GM23248 (cell line): ENCODE results near the gene TAS1R3. TPM values are rescaled to one million over a fixed set of nuclear protein-coding genes. Genes with fewer than 3 reads are reported as not detected.

ENCODE experiments used
- DNase-seq: peaks from one replicate; pipeline ENCODE4 v3.0.0-alpha.2; 2015
- H2AFZ ChIP-seq: fragments of 200-600 bp; sonication (generic); 2 replicates; pipeline ENCODE4 v1.6.1; 2016; ENCODE audit warnings: antibody characterized with exemption
- H3F3A ChIP-seq: fragments of 200-600 bp; sonication (generic); 2 replicates; pipeline ENCODE4 v1.6.1; 2016; ENCODE audit warnings: mild to moderate bottlenecking, antibody characterized with exemption, mixed run types; ENCODE audit not compliant: insufficient read depth
- H3K27ac ChIP-seq: fragments of 200-600 bp; sonication (generic); 2 replicates; pipeline ENCODE4 v1.5.1; 2016; ENCODE audit warnings: mild to moderate bottlenecking
- H3K27me3 ChIP-seq: fragments of 200-600 bp; sonication (generic); replicated peaks from 2 replicates; pipeline ENCODE4 v1.6.1; 2016; ENCODE audit warnings: mild to moderate bottlenecking; ENCODE audit not compliant: insufficient read depth
- H3K36me3 ChIP-seq: fragments of 200-600 bp; sonication (generic); 2 replicates; pipeline ENCODE4 v1.6.1; 2016; ENCODE audit warnings: low read depth, mild to moderate bottlenecking
- H3K4me1 ChIP-seq: fragments of 200-600 bp; sonication (generic); 2 replicates; pipeline ENCODE4 v1.6.1; 2016; ENCODE audit warnings: mild to moderate bottlenecking; ENCODE audit not compliant: insufficient read depth
- H3K4me2 ChIP-seq: fragments of 200-600 bp; sonication (generic); one replicate; pipeline ENCODE4 v1.6.1; 2016; ENCODE audit warnings: mild to moderate bottlenecking; ENCODE audit not compliant: unreplicated experiment
- H3K4me3 ChIP-seq: fragments of 200-600 bp; sonication (generic); 2 replicates; pipeline ENCODE4 v1.5.1; 2016; ENCODE audit warnings: mild to moderate bottlenecking
- H3K79me2 ChIP-seq: fragments of 200-600 bp; sonication (generic); 2 replicates; pipeline ENCODE4 v1.6.1; 2016; ENCODE audit warnings: mild to moderate bottlenecking; ENCODE audit not compliant: insufficient read depth
- H3K9ac ChIP-seq: fragments of 200-600 bp; sonication (generic); 2 replicates; pipeline ENCODE4 v1.6.1; 2016; ENCODE audit warnings: mild to moderate bottlenecking
- H3K9me2 ChIP-seq: fragments of 200-600 bp; sonication (generic); 2 replicates; pipeline ENCODE4 v1.6.1; 2016; ENCODE audit warnings: mixed run types, mild to moderate bottlenecking, moderate library complexity; ENCODE audit not compliant: insufficient read depth
- H3K9me3 ChIP-seq: fragments of 200-600 bp; sonication (generic); one replicate; pipeline ENCODE4 v1.6.1; 2017; ENCODE audit warnings: low read depth
- H4K20me1 ChIP-seq: fragments of 200-600 bp; sonication (generic); 2 replicates; pipeline ENCODE4 v1.6.0; 2016; ENCODE audit not compliant: insufficient read depth
- EZH2 ChIP-seq: fragments of 200-600 bp; sonication (generic); IDR thresholded peaks from 2 replicates; pipeline ENCODE4 v1.6.1; 2018; ENCODE audit warnings: antibody characterized with exemption, mild to moderate bottlenecking; ENCODE audit not compliant: insufficient read depth, poor library complexity, severe bottlenecking
- EZH2phosphoT487 ChIP-seq: fragments of 200-600 bp; sonication (generic); IDR thresholded peaks from 2 replicates; pipeline ENCODE4 v1.6.1; 2018; ENCODE audit warnings: antibody characterized with exemption, moderate library complexity, mild to moderate bottlenecking, low read depth; ENCODE audit not compliant: insufficient read depth
- WGBS, 2 experiments: methylation state at CpG; one replicate each; pipeline ENCODE4 v1.1.6; 2015 to 2017; ENCODE audit warnings: low lambda C conversion rate in 2 of 2, low coverage in 1 of 2; ENCODE audit errors: missing lambda C conversion rate in 2 of 2; 5-methylcytosine and 5-hydroxymethylcytosine counted together
- in situ Hi-C: fragments of 300-500 bp; cut with MboI; formaldehyde crosslinking; loops from 2 replicates; pipeline ENCODE4 v1.15.0; 2020
- polyA plus RNA-seq: library from polyadenylated mRNA; unstranded; fragments of >200 nt; fragmentation: Nextera tagmentation; extraction: Ambion mirVana; gene quantifications from 2 replicates; pipeline ENCODE4 v1.2.1, GENCODE V29; 2016
- total RNA-seq: library from RNA; depleted of rRNA; stranded (reverse); fragments of >200 nt; shearing (Covaris generic); gene quantifications from 2 replicates; pipeline ENCODE4 v1.2.3, GENCODE V29; 2014

TAS1R3 gene
- total and polyA plus RNA-seq, 2 experiments from 2014 or later: 0.54 TPM; not detected in 1

DNA sequence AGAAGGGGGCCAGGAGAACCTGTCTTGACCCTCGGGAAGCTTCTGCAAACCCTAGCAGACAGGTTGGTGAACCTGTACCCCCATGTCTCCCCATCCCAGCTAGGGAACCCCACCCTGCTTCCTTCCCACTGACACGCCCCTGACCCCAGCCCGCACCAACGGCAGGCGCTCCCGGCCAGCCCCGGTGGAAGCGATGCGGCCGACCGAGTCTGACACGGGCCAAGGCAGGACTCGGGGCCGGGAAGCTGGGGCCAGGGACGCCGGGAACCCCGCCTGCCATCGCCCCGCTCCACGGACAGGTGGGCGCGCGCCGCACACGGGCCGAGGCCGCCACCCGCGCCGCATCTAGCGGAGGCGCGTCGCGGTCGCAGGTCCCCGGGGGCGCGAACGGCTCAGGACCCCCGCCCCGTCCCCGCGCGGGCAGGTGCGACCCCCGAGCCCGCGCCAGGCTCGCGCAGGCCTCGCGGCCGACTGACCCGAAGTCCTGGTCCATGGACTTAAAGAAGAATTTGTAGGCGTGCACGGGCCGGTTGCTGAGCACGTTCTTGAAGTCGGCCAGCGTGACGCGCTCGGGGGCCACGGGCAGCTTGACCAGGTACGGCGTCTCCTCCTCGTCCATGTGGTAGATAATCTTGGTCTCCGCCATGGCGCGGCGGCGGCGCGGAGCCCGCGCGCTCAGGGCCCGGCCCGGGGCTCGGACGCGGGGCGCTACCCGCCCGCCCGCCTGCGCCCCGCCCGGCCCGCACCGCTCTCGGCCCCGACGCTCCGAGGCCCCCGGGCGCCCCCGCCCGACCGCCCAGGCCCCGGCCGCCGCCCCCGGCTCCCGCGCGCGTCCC, 17.6 kb downstream of the TAS1R3 start:
- Histone ChIP-seq H3K36me3 (no peaks in the 10 kb centered on the region), H3K27me3 (no peaks in the 10 kb centered on the region), H3K4me3 (peak overlapping the region; percentile 80), H3F3A (peaks cover 17% of the 10 kb centered on the region), H3K79me2 (peaks cover 75% of the 10 kb centered on the region), H3K9me3 (no peaks in the 10 kb centered on the region), H3K4me2 (peak overlapping the region; percentile 89), H3K27ac (peak overlapping the region; percentile 59), H3K9ac (peak overlapping the region; percentile 85), H3K9me2 (no peaks in the 10 kb centered on the region), H4K20me1 (no peaks in the 10 kb centered on the region), H3K4me1 (peaks cover 36% of the 10 kb centered on the region), H2AFZ (no peak overlapping the region)
- no peak for TF ChIP-seq EZH2phosphoT487
- TF ChIP-seq EZH2: no peak
- peak; percentile 66 for DNase-seq
- in situ Hi-C loops: no loop called here
- WGBS, 2 experiments: 1 to 4% methylated on average over 24 to 42 of the region's 109 CpGs

DNA sequence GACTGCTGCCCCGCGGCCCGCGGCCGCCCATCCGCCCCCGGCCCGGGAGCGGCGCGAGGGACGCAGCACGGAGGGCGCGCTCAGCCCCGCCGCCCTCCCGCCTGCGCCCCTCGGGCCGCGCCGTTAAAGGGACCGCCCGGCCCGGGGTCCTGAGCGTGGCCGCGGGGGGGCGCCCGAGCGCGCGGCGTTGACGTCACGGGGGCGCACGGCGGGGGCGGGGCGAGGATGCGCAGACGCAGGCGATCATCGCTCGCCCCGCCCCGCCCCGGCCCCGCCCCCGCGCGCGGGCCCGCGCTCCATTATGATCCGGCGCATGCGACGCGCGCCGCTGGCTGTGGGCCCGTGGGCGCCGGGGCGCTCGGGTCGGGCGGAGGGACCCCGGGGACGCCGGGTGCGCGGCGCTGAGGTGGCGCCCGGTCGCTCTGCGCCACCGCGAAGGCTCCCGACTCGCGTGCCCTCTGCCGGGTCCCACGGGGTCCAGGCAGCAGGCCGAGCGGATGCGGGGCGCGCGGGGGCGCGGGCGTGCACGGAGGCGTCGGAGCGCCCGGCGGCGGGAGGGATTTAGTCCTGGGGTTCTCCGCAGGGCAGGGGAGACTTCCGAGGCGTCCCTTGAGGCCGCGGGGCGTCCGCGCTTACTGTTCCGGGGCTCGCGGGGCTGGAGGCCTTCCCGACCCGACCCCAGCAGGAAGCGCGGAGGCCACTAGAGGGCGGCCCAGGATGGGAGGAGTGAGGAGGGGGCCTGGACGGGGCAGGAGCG, 18.4 kb downstream of the TAS1R3 start, which contains the start of gene DVL1:
Gene DVL1 (minus strand): TSS at position 163 of the 757 bp plus-strand sequence. CDS start 353 bp downstream, outside the sequence.
- Histone ChIP-seq H2AFZ (no peak within 1 kb of the TSS), H3K79me2 (peaks cover 75% of the 10 kb centered on the region), H3K4me1 (peaks cover 34% of the 10 kb centered on the region), H3K9ac (peak within 1 kb of the TSS; percentile 85), H3K9me3 (no peaks in the 10 kb centered on the region), H3K4me3 (peak within 1 kb of the TSS; percentile 80), H3F3A (peaks cover 23% of the 10 kb centered on the region), H3K4me2 (peak within 1 kb of the TSS; percentile 89), H3K27ac (peak within 1 kb of the TSS; percentile 59), H3K9me2 (no peaks in the 10 kb centered on the region), H4K20me1 (no peaks in the 10 kb centered on the region; the same call in 1 of the 2 replicates), H3K36me3 (peaks cover 6% of the 10 kb centered on the region; the same call in 1 of the 2 replicates), H3K27me3 (no peaks in the 10 kb centered on the region)
- WGBS, 2 experiments: 0% methylated on average over 45 of the region's 122 CpGs; no CpG with 5 or more reads in 1 of the 2 experiments
- in situ Hi-C loops: no loop called here
- peak; percentile 90 for DNase-seq
- TF ChIP-seq EZH2phosphoT487 (no peak), EZH2 (no peak)

GRCh38 chr1:1351511-1352427, 20.7 kb downstream of the TAS1R3 start:
- DNase-seq: peak; percentile 75
- Histone ChIP-seq H4K20me1 (no peaks in the 10 kb centered on the region; the same call in 1 of the 2 replicates), H3K4me3 (peak overlapping the region; percentile 34; the same call in 1 of the 2 replicates), H3K79me2 (peaks cover 75% of the 10 kb centered on the region), H3F3A (peaks cover 23% of the 10 kb centered on the region), H3K27me3 (no peaks in the 10 kb centered on the region), H2AFZ (no peak overlapping the region), H3K4me1 (peaks cover 13% of the 10 kb centered on the region; the same call in 1 of the 2 replicates), H3K9ac (peak overlapping the region; percentile 28; the same call in 1 of the 2 replicates), H3K9me3 (no peaks in the 10 kb centered on the region), H3K9me2 (no peaks in the 10 kb centered on the region), H3K36me3 (peaks cover 6% of the 10 kb centered on the region; the same call in 1 of the 2 replicates), H3K27ac (peak overlapping the region; percentile 59), H3K4me2 (peak overlapping the region; percentile 47)
- 29 to 33% methylated on average over 27 to 29 of the region's 29 CpGs for WGBS, 2 experiments
- in situ Hi-C loops: no loop called here
- TF ChIP-seq EZH2phosphoT487 (no peak), EZH2 (no peak)
